HCT116 (cell line): ENCODE data around the gene DIS3L2. TPM values are rescaled to one million over a fixed set of nuclear protein-coding genes. Genes with fewer than 3 reads are reported as not detected.

Source experiments
- ATAC-seq: fragments of 200-7000 bp; cut with Tn5 transposase; 2 replicates; pipeline ENCODE4 v1.9.1; 2020; ENCODE audit warnings: mild to moderate bottlenecking, moderate library complexity
- BruUV-seq: library from RNA; stranded (reverse); fragments of 400-500 nt; replicated peaks from 2 replicates; lab custom pipeline; 2021; lab: Mats Ljungman, UMichigan
- CTCF ChIA-PET: fragments of 300-600 bp; sonication (Branson Sonifier 250); formaldehyde crosslinking; loops from one replicate; lab custom pipeline; 2021; ENCODE audit warnings: antibody characterized with exemption; lab: Charles Lee
- POLR2A ChIA-PET: fragments of 300-600, 350-600 bp; sonication (Branson Sonifier 250); formaldehyde crosslinking; loops from one replicate; lab custom pipeline; 2021; ENCODE audit warnings: antibody characterized with exemption; lab: Charles Lee
- RAD21 ChIA-PET, 2 experiments: fragments of 300-600 bp; sonication (Branson Sonifier 250); formaldehyde crosslinking; loops; one replicate each; lab custom pipeline; 2023; ENCODE audit warnings: low total read pairs in 2 of 2; ENCODE audit not compliant: uncharacterized antibody in 2 of 2, unreplicated experiment in 2 of 2, low non-redundant PET in 1 of 2; lab: Charles Lee
- DNase-seq: peaks from one replicate; pipeline ENCODE4 v3.0.0-alpha.2; 2010; ENCODE audit warnings: low read depth, low spot score
- H2AFZ ChIP-seq: fragments of 200-600 bp; shearing (Covaris generic), sonication (generic); 2 replicates; pipeline ENCODE4 v1.6.1; 2017; ENCODE audit warnings: low read depth, mixed run types, mixed read lengths, antibody characterized with exemption, low read length; ENCODE audit not compliant: poor library complexity, severe bottlenecking
- H3K27ac ChIP-seq: 2 replicates; pipeline ENCODE4 v1.5.1; 2012; ENCODE audit warnings: low read depth, low read length
- H3K27me3 ChIP-seq: fragments of 200-600 bp; sonication (generic); 2 replicates; pipeline ENCODE4 v1.6.1; 2016; ENCODE audit warnings: mixed run types, low read length, mixed read lengths; ENCODE audit not compliant: insufficient read depth
- H3K36me3 ChIP-seq, 2 experiments: fragments of 200-500 bp in 1 of 2; fragments of 200-600 bp in 1 of 2; sonication (Bioruptor generic) in 1 of 2; sonication (generic) in 1 of 2; 2 replicates each; pipeline versions ENCODE4 v1.5.1 to v1.6.1; 2014 to 2016; ENCODE audit warnings: low read length in 2 of 2, inconsistent platforms in 1 of 2, mixed read lengths in 1 of 2, mixed run types in 1 of 2; ENCODE audit not compliant: insufficient read depth in 2 of 2, control insufficient read depth in 1 of 2
- H3K4me1 ChIP-seq, 2 experiments: fragments of 200-600 bp in 1 of 2; sonication (generic) in 1 of 2; 2 replicates each; pipeline versions ENCODE4 v1.5.1 to v1.6.1; 2012 to 2017; ENCODE audit warnings: low read length in 2 of 2, inconsistent platforms in 1 of 2, mild to moderate bottlenecking in 1 of 2, mixed read lengths in 1 of 2, mixed run types in 1 of 2, moderate library complexity in 1 of 2; ENCODE audit not compliant: insufficient read depth in 2 of 2, control insufficient read depth in 1 of 2
- H3K4me2 ChIP-seq: fragments of 200-600 bp; sonication (generic); 2 replicates; pipeline ENCODE4 v1.6.1; 2017; ENCODE audit warnings: mixed run types, low read length, mixed read lengths
- H3K4me3 ChIP-seq, 2 experiments: fragments of 200-600 bp in 1 of 2; sonication (generic) in 1 of 2; replicated peaks in 1 of 2; 2 replicates each; pipeline ENCODE4 v1.5.1; 2011 to 2016; ENCODE audit warnings: low read length in 2 of 2, control low read depth in 1 of 2, low read depth in 1 of 2, mild to moderate bottlenecking in 1 of 2, mixed read lengths in 1 of 2, mixed run types in 1 of 2
- H3K79me2 ChIP-seq: fragments of 200-600 bp; sonication (generic); 2 replicates; pipeline ENCODE4 v1.6.1; 2017; ENCODE audit warnings: mild to moderate bottlenecking, mixed run types, low read length, moderate library complexity, mixed read lengths; ENCODE audit not compliant: insufficient read depth
- H3K9ac ChIP-seq: fragments of 200-600 bp; sonication (generic); 2 replicates; pipeline ENCODE4 v1.6.1; 2016; ENCODE audit warnings: low read length, mixed read lengths
- H3K9me2 ChIP-seq: fragments of 200-600 bp; sonication (generic), shearing (Covaris generic); 2 replicates; pipeline ENCODE4 v1.6.1; 2017; ENCODE audit warnings: mixed run types, mild to moderate bottlenecking, moderate library complexity; ENCODE audit not compliant: insufficient read depth
- H3K9me3 ChIP-seq, 2 experiments: fragments of 200-500 bp in 1 of 2; fragments of 200-600 bp in 1 of 2; sonication (Bioruptor generic) in 1 of 2; sonication (generic) in 1 of 2; 2 replicates each; pipeline ENCODE4 v1.6.1; 2014 to 2017; ENCODE audit warnings: low read length in 2 of 2, mixed read lengths in 2 of 2, inconsistent platforms in 1 of 2, low read depth in 1 of 2, mild to moderate bottlenecking in 1 of 2, mixed run types in 1 of 2, moderate library complexity in 1 of 2; ENCODE audit not compliant: control insufficient read depth in 1 of 2, insufficient read depth in 1 of 2
- H4K20me1 ChIP-seq: fragments of 200-600 bp; sonication (generic), shearing (Covaris generic); 2 replicates; pipeline ENCODE4 v1.6.1; 2017; ENCODE audit warnings: mixed run types, mild to moderate bottlenecking, moderate library complexity; ENCODE audit not compliant: insufficient read depth
- ATF3 ChIP-seq: IDR thresholded peaks from 2 replicates; pipeline ENCODE4 v1.6.1; 2012
- EZH2 ChIP-seq: fragments of 200-600 bp; sonication (generic); IDR thresholded peaks from 2 replicates; pipeline ENCODE4 v1.6.1; 2017; ENCODE audit warnings: antibody characterized with exemption, mixed run types
- EZH2phosphoT487 ChIP-seq: fragments of 200-600 bp; IDR thresholded peaks from 2 replicates; pipeline ENCODE4 v1.6.1; 2018; ENCODE audit warnings: antibody characterized with exemption, borderline replicate concordance
- FOSL1 ChIP-seq: IDR thresholded peaks from 2 replicates; pipeline ENCODE4 v1.6.1; 2012; ENCODE audit warnings: low read depth
- JUND ChIP-seq: IDR thresholded peaks from 2 replicates; pipeline ENCODE4 v1.6.1; 2012
- MAX ChIP-seq: IDR thresholded peaks from 2 replicates; pipeline ENCODE4 v1.6.1; 2012
- RAD21 ChIP-seq: IDR thresholded peaks from 2 replicates; pipeline ENCODE4 v1.6.1; 2012; ENCODE audit warnings: low read depth, mild to moderate bottlenecking
- YY1 ChIP-seq: IDR thresholded peaks from 2 replicates; pipeline ENCODE4 v1.6.1; 2011; ENCODE audit warnings: low read length, low read depth, moderate library complexity, mild to moderate bottlenecking; ENCODE audit not compliant: insufficient replicate concordance; ENCODE audit errors: extremely low read depth
- intact Hi-C: fragments of 100-400 bp; cut with micrococcal nuclease; formaldehyde crosslinking; loops from 2 replicates; pipeline ENCODE4 v1.10.0; 2022
- total RNA-seq: library from RNA; stranded (reverse); gene quantifications from one replicate; pipeline ENCODE4 v1.2.1, GENCODE V29; 2021; ENCODE audit not compliant: unreplicated experiment

Gene DIS3L2
- total RNA-seq, 1 experiment from 2014 or later = 42.5 TPM

- TF ChIP-seq YY1 (no peak), EZH2phosphoT487 (no peak), ATF3 (no peak)
- TF ChIP-seq, all 23 proteins: peak for 0
These were observed 389.5 kb downstream of the DIS3L2 start (continued) for GRCh38 chr2:232350804-232351685.

- TF ChIP-seq RAD21 (no peak), MAX (no peak), YY1 (no peak), FOSL1 (no peak), JUND (no peak), EZH2phosphoT487 (no peak), EZH2 (no peak)
- Histone ChIP-seq H3K79me2 (no peaks in the 10 kb centered on the region), H3K27me3 (no peaks in the 10 kb centered on the region), H3K9me3 (no peaks in the 10 kb centered on the region), H3K4me1 (peaks cover 6 to 13% of the 10 kb centered on the region in 2 experiments; a peak in 1 of 4 replicates), H3K27ac (no peak overlapping the region), H3K9me2 (no peaks in the 10 kb centered on the region), H2AFZ (no peak overlapping the region), H3K4me3 (no peak overlapping the region), H3K4me2 (no peak overlapping the region), H4K20me1 (no peaks in the 10 kb centered on the region), H3K9ac (no peak overlapping the region), H3K36me3 (no peaks in the 10 kb centered on the region)
- ChIA-PET POLR2A (no interaction called here), RAD21 (no interaction called here), CTCF (no interaction called here)
- no peak for DNase-seq
- BruUV-seq = no TSS peak
- ATAC-seq = no peak
- intact Hi-C loops = no loop called here
These were observed 390.4 kb downstream of the DIS3L2 start for GRCh38 chr2:232351686-232352510.
